ENCODE measurements around the gene KIF5A. TPM values are rescaled to one million over a fixed set of nuclear protein-coding genes. Genes with fewer than 3 reads are reported as not detected.
A peak's percentile ranks its signal among the peaks of the same experiment; 100 is the strongest.

The KIF5A gene
- total RNA-seq, 4 donors from 2014 or later: 0.34 to 0.67 (median 0.51) TPM

DNA sequence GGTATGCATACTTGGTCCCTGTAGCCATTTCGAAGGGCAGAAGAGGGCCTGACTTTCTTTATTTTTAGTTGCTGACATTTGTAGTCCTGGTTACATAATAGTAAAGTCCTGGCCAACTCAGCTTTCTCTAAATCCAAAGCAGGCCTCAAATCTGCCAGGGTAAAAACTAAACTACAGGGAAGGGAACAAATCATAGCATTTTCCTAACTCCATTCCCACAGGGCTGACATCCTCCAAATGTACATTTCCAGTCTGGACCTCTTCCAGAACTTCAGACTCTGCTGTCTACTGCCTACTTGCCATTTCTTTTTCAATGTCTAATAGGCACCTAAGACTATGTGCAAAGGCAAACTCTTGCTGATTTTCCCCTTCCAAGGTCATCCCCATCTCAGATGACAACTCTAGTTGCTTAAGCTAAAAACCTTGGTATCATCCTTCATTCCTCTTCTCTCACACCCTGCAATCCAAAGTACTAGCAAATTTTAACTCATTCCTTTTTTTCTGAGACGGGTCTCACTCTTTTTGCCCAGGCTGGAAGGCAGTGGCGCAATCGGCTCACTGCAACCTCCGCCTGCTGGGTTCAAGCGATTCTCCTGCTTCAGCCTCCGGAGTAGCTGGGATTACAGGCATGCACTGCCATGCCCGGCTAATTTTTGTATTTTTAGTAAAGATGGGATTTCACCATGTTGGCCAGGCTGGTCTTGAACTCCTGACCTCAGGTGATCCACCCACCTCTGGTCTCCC is 31.5 kb upstream of the KIF5A start:
- H3K36me3 ChIP-seq: peaks cover 33% of the 10 kb centered on the region in 2 donors
- peaks cover 34 to 41% of the 10 kb centered on the region in 2 donors for H3K4me1 ChIP-seq
- peak overlapping the region in 2 of 3 donors; percentile 85 to 97 for H3K4me3 ChIP-seq (replicated peaks in 1 of 3)
- no peaks in the 10 kb centered on the region for H3K9me3 ChIP-seq
- intact Hi-C loops (cut with DNase I): no loop called here
- TF ChIP-seq POLR2A (IDR thresholded peaks at IDR 0.05) (no peak), CTCF (IDR thresholded peaks at IDR 0.05) (no peak)
- no peaks in the 10 kb centered on the region for H3K27me3 ChIP-seq
- DNase-seq: no peak
- peak overlapping the region; percentile 50 to 97 (median 97) for H3K27ac ChIP-seq
- WGBS, 2 donors: 77 to 80% methylated on average over 8 of the region's 8 CpGs

GRCh38 chr12:57518920-57519795 is 30.7 kb upstream of the KIF5A start:
- 25 to 27% methylated on average over 7 of the region's 7 CpGs for WGBS, 2 donors
- H3K4me1 ChIP-seq: peaks cover 42 to 48% of the 10 kb centered on the region in 2 donors

DNA sequence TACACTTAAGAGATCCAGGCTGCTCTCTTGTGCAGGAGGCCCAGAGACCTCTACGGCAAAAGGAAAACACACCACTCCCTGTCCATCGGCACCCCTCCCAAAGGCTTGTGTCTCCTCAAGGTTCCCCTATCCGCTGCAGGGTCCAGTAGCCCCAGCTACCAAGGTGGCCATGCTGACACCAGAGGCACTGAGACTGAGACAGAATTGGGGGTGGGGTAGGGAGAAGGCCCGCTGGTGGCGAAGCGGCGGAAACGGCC is 30.1 kb upstream of the KIF5A start:
- Histone ChIP-seq H3K4me3 (replicated peaks in 1 of 3) (peak overlapping the region; percentile 82 to 97 (median 85)), H3K9me3 (no peaks in the 10 kb centered on the region), H3K27ac (peak overlapping the region; percentile 97), H3K36me3 (peaks cover 27 to 33% of the 10 kb centered on the region in 2 donors), H3K27me3 (no peaks in the 10 kb centered on the region), H3K4me1 (peaks cover 46 to 53% of the 10 kb centered on the region in 2 donors)
- TF ChIP-seq POLR2A (IDR thresholded peaks at IDR 0.05) (no peak), CTCF (IDR thresholded peaks at IDR 0.05) (peak in 1 of 6 experiments; percentile 9)
- DNase-seq: peak; percentile 52 to 55
- 0 to 2% methylated on average over 7 to 8 of the region's 8 CpGs for WGBS, 2 donors
- intact Hi-C loops (cut with DNase I): no loop called here

More at GRCh38 chr12:57518920-57519795, 30.7 kb upstream of the KIF5A start:
- Histone ChIP-seq H3K27ac (peak overlapping the region; percentile 97), H3K4me3 (replicated peaks in 1 of 3) (peak overlapping the region; percentile 82 to 97 (median 85)), H3K27me3 (no peaks in the 10 kb centered on the region), H3K9me3 (no peaks in the 10 kb centered on the region), H3K36me3 (peaks cover 33% of the 10 kb centered on the region in 2 donors)
- TF ChIP-seq POLR2A (IDR thresholded peaks at IDR 0.05) (no peak), CTCF (IDR thresholded peaks at IDR 0.05) (no peak)
- peak; percentile 18 to 27 for DNase-seq
- intact Hi-C loops (cut with DNase I): no loop called here

DNA sequence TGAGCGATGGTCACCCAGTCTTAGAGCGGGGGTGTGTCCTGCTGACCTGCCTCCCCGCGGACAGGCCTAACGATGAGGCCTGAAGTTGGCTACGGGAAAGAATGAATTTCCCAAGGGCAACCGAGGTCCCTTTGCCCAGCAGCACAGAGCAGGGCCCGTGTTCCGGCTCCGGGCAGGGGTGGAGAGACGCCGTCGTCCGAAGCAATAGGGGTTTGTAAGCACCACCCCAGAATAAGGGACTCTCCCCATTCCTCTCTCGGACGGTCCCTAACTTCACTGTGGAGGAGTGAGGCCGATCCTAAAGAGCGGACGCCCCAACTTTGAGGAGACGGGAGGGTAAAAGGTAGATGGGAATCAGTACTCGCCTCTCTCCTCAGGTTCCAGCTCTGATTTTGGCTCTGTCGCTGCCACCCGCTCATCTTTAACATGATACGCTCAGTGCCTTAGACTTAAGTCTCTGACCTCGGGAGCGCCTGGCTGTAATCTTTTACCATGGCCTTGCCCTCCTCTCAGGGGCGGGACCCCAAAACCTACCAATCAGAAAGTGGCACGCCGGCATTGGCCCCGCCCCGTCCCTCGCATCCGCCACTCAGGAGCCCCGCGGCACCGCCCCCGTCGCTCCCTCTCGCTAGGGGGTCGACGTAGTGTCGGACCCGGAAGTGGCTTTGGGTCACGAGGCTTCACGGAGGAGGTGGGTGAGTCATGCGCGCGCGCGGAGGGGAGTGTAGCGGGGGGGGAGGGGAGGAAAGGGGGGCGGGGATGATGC is 29.6 kb upstream of the KIF5A start, which contains the start of gene DDIT3:
Gene DDIT3, minus strand, starts transcription at position 462 of the 766 bp plus-strand sequence. CDS start 3,108 bp downstream, outside the sequence.
- Histone ChIP-seq H3K9me3 (no peaks in the 10 kb centered on the region), H3K36me3 (peaks cover 25 to 29% of the 10 kb centered on the region in 2 donors), H3K4me1 (peaks cover 46 to 59% of the 10 kb centered on the region in 2 donors), H3K27ac (peak within 1 kb of the TSS; percentile 98 to 100 (median 99)), H3K4me3 (replicated peaks in 1 of 3) (peak within 1 kb of the TSS; percentile 82 to 97 (median 85)), H3K27me3 (no peaks in the 10 kb centered on the region)
- peak in 1 of 6 experiments; percentile 5 for TF ChIP-seq CTCF (IDR thresholded peaks at IDR 0.05)
- peak; percentile 97 to 99 for TF ChIP-seq POLR2A (IDR thresholded peaks at IDR 0.05)
- WGBS, 2 donors: 0% methylated on average over 31 to 32 of the region's 52 CpGs
- intact Hi-C loops (cut with DNase I): no loop called here
- DNase-seq: peak; percentile 100
